ENCODE data around the gene NCKAP5L.
"Not testable (repeated sequence)": the region's sequence is repeated elsewhere in the genome, so short reads cannot be mapped to it uniquely, and the experiment has no call there.

The NCKAP5L gene, protein sequence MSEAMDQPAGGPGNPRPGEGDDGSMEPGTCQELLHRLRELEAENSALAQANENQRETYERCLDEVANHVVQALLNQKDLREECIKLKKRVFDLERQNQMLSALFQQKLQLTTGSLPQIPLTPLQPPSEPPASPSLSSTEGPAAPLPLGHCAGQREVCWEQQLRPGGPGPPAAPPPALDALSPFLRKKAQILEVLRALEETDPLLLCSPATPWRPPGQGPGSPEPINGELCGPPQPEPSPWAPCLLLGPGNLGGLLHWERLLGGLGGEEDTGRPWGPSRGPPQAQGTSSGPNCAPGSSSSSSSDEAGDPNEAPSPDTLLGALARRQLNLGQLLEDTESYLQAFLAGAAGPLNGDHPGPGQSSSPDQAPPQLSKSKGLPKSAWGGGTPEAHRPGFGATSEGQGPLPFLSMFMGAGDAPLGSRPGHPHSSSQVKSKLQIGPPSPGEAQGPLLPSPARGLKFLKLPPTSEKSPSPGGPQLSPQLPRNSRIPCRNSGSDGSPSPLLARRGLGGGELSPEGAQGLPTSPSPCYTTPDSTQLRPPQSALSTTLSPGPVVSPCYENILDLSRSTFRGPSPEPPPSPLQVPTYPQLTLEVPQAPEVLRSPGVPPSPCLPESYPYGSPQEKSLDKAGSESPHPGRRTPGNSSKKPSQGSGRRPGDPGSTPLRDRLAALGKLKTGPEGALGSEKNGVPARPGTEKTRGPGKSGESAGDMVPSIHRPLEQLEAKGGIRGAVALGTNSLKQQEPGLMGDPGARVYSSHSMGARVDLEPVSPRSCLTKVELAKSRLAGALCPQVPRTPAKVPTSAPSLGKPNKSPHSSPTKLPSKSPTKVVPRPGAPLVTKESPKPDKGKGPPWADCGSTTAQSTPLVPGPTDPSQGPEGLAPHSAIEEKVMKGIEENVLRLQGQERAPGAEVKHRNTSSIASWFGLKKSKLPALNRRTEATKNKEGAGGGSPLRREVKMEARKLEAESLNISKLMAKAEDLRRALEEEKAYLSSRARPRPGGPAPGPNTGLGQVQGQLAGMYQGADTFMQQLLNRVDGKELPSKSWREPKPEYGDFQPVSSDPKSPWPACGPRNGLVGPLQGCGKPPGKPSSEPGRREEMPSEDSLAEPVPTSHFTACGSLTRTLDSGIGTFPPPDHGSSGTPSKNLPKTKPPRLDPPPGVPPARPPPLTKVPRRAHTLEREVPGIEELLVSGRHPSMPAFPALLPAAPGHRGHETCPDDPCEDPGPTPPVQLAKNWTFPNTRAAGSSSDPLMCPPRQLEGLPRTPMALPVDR (N-terminal part only)

DNA sequence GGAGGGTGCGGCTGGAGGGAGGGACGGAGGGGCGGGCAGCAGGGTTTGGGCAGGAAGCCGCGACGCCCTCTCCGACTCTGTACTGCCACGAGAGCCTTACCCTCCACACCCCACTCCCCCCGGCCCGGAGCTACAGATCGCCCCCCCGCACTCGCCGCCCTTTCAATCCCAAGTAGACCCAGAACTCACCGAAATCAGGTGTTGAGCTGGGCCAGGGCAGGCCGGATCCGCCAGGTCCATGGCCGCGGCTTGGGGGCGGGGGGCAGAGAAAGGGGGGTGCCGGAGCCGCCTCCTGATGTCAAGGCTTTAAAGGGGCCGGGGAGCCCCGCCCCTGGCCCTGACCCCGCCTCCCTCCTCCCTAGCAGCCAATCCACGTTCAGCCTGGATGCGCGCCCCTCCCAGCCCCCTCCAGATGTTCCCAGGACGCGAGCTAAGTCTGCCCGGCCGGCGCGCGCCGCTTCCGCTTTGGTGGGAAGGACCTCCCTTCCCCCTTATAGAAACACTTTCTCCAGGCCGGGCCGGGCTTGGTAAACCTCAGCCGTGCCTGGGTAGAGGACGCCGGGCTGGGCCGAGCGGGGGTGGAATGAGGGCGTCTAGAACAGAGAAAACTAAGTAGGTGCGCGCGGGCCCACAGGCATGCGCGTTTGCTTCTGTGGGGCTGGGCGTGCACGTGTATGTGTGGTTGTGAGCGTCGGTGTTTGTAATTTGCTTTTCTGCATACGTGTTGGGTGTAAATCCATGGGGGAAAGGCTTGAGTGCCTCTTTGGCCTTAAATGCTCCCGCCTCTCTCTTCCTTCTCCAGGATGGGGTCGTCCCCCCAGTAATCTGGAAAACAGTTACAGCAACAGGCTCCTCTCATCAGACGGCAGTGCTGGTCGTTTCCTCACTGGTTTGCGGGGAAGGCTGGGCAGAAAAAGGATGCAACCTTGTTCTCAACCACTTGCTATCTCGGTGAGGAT, at the start of gene NCKAP5L:
TSS of gene NCKAP5L (minus strand) at position 281 of the 959 bp plus-strand sequence. CDS start 24,369 bp downstream, outside the sequence.
- peak; percentile 95 to 96 for DNase-seq

DNA sequence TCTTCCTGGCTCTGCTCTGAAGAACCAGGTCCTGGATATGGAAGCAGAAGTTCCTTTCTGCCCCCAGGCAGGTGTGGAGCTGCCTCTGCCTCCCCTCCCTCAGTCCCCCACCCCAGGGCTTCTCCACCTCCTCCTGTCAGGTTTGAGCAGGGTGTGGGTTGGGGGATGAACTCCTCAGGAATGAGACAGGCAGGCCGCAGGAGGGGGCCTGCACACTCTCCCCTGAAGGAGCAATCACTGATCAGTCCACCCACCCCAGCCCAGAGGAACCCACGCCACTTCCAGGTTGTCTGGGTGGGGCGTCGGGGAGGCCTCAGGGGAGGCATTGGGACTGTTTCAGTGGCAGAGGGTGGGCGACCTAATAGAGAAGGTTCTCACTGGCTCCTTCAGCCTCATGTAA, 48.9 kb upstream of the NCKAP5L start:
- no peak for DNase-seq

GRCh38 chr12:49876070-49876469, 47.9 kb upstream of the NCKAP5L start:
- no peak for DNase-seq

DNA sequence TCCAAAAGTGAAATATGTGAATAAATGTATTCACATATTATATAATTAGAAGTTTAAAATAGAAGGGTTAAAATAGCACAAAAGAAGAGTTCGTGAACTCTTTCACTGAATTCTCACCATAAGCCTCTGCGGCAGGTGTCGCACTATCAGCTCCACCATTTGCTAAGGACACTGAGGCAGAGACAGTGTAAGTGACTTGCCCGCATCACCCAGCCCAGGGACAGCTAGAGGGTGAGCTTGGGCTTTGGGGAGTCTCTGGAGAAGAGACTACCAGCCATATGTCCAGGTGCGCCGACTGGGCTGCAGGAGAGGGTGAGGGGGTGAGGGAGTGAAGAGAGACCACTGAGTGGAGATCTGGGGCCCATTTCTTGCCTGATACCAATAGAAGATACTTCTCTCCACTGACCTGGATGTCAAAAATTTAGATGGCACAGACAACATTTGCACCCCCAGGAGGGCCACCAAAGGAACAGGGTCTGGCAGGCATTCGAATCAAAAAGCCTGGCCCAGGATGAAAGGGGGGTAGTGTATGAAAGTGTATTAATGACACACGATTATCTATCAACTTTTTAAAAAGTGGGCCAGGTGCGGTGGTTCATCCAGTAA, 47.0 kb upstream of the NCKAP5L start:
- no peak for DNase-seq

DNA sequence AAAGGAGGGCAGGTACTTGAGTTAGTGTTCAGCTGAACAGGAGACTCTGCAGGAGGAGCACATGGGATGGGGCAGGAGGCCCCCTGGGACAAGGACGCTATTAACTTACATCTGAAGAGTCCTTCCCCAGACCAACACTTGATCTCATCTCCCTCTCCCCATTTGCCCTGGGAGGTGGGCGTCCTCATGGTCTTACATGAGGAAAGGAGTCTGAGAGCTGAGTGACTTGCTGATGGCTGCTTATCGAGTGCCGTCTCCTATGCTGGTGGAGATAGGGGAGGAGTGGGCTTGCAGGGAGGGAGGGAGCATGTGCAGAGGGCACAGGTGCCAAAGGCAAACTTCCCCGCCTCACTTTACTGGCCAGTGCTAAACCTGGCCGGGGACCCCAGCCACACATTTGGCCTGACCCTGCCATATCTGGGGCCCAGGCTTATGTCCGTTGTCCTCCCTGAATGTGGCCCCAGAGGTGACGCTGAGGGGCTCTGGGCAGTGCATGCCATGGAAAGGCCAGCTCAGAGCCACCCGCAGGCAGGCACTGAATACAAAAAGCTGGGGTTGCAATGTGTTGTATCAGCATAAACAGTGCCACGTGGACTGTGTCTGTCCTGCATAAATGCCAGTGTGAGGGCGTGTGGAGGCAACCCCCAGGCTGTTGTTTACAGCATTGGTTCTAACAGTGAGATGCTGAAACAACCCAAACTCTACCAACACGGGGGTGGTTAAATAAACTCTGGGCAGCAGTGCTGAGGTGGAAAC, 46.1 kb upstream of the NCKAP5L start:
- DNase-seq = no peak

- DNase-seq = no peak
Observed at GRCh38 chr12:49873361-49873934, 45.2 kb upstream of the NCKAP5L start.

- no peak for DNase-seq
Observed at GRCh38 chr12:49872781-49873181, 44.6 kb upstream of the NCKAP5L start.

- DNase-seq = no peak
Observed at GRCh38 chr12:49872381-49872780, 44.2 kb upstream of the NCKAP5L start.

DNA sequence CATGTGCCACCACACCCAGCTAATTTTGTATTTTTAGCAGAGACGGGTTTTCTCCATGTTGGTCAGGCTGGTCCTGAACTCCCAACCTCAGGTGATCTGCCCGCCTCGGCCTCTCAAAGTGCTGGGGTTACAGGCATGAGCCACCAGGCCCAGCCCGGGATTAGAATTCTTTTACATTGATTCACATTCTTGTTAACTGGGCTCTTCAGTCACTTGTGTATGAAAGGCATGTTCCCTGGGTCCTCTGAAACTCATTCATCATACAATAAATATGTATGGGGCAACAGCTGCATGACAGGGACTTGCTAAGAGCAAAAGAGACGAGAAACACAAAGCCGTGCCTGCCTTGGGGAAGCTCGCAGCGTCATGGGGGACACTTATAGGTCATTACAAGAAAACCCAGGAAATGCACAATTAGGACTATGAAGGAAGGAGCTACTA, 43.6 kb upstream of the NCKAP5L start:
- not testable (repeated sequence) for DNase-seq

DNA sequence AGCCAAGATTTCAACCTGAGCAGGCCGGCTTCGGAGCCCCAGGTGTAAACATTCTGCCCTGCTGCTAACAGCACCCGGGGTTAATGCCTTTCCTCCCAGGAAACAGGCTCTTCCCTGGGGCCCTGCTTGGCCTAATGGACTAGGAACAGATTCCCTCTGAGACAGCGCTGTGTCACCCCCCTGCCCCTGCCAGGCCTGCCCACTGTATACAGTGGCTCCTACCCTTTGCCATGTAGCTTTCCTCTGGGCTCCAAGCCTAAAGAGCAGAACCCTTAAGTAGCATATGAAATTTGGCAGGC, 43.0 kb upstream of the NCKAP5L start:
- no peak for DNase-seq

- DNase-seq = no peak
Observed at GRCh38 chr12:49870501-49871262, 42.5 kb upstream of the NCKAP5L start.

DNA sequence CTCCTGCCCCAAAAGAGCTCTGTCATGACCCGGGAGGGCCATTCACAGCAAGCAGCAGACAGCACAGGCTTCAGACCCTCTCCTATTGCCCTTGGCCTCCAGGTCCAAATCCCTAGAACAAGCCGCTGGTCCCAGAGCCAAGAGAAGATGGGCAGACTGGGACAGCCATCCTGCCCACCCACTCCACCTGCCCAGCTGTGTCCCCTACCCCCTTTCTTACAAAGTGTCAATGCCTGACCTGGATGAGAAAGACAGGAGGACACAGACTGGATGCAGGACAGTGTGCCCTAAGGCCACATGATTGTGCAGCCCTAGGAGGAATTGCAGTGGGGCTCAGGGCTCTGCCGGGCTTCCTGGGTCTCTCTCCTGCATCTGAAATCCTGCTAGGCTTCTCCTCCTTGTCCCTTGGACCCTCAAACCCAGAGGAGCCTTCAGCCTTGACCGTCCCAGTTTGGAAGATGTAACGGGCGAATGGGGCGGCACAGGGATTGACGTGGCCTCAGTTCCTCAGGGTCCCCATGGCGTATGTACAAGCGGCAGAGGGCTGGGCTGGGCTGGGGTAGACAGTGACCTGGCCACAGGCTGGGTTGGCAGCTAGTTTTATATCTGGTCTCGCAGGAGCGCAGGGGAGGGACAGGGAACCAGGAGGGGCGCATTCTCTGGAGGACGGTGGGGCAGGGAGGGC, 41.7 kb upstream of the NCKAP5L start:
- DNase-seq = no peak

DNA sequence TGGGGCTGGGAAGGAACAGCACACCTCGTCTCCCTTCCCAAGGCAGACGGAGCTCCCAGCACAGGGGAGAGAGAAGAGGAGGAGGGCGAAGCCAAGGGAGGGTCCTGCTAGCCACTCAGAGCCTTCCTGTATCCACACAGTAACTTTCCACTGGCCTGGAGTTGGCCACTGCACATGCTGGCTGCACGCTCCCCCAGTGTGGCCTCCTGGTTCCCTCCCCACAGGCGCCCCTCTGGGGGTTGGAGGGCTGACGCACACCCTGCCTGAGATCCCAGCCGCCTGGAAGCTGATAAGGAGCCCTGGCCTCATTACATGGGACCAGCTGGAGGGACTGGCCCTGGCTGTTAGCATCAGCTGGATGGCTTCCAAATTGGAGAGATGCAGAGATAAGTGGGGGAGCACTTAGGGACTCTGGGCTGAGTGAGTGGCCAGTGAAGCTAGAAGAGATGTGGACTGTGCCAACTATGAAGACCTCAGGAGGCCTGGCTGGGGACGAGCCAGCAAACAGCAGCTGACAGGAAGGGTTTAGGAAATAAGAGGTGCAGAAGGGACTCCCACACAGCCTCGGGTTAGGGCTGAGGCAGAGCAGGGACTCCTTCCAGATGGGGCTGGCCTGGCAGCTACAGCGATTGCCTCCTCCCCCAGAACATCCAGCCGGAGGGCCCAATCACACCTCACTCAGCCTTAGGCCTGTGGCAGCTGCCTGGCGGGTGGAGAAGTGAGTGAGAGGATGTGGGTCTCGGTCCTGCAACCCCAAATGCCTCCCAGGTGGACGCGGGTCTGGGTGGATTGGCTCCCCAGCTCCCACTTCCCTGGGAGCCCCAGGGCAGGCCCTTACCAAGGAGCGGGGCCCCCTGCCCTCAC, 41.0 kb upstream of the NCKAP5L start:
- DNase-seq = no peak

- no peak for DNase-seq
Observed at GRCh38 chr12:49868449-49868848, 40.2 kb upstream of the NCKAP5L start.

DNA sequence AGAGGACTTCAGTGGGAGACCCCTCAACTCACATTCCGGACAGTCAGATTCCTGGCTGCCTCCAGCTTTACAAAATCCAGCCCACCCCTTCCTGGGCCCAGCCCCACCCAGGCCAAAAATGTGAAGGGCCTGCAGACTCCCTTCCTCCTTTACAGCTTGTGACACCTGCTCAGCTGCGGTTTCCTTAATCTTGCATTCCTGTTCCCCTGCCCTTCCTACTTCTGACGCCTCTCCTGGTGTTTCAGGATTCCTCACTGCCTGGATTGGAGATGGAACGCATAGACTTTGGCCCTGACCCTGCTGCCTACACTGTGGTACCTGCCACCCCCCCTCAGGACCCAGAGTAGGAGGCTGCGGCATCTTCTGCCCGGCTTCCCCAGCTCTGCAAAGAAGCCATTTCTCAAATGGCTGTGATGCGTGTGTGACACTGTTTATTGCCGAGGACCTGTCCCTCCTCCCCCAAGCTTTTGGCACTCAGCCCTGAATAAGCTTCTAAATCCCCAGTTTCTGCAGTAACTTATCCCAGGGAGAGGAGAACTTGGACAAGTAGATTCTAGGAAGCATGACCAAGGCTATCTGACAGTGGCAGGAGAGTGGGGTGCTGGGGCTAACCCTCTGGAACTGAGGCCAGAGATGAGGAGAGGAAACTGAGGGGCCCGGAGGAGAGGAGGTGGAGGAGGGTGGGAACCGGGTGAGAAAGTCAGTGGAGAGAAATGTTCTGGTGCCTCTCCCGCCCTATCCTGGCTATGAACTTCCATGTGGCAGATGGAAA, 39.5 kb upstream of the NCKAP5L start:
- no peak for DNase-seq

GRCh38 chr12:49866859-49867569, 38.8 kb upstream of the NCKAP5L start:
- peak; percentile 81 to 85 for DNase-seq

DNA sequence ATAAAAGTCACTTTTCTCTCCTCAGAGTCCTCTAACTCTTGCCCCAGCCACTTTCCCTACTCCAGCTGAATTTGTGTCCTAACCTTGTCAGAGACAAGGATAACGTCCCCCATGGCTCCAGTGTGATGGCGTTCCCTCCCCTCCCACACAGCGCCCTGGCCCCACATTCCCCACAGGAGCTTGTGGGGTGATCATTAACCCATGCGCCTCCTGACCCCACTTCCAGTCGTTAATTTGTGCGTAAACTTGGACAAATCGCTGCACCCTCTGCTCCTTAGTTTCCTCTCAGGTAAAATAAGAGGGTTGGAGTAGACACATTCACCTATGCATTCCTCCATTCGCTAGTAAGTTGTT, 37.5 kb upstream of the NCKAP5L start:
- no peak for DNase-seq

Data from activated CD4-positive, alpha-beta T cell treated with anti-CD3 and anti-CD28 coated beads, Interleukin-2, amount 50 U/mL, for 48 hours (primary cell).